Liver (tissue), 9 donors: Measurements from ENCODE around the gene HCN1. TPM values are rescaled to one million over a fixed set of nuclear protein-coding genes. Genes with fewer than 3 reads are reported as not detected.

Source experiments
- DNase-seq: peaks from one replicate; pipeline ENCODE4 v3.0.0-alpha.2; 2017; ENCODE audit warnings: low spot score
- H3K27ac ChIP-seq, 2 donors: one replicate each; pipeline ENCODE4 v1.7.0; 2013; ENCODE audit warnings: inconsistent platforms in 2 of 2, low read length in 2 of 2, control low read depth in 1 of 2, low read depth in 1 of 2, mild to moderate bottlenecking in 1 of 2
- H3K27me3 ChIP-seq, 4 donors: one replicate each; pipeline versions ENCODE4 v1.6.1 to v1.7.0; 2013; ENCODE audit warnings: low read length in 3 of 4, inconsistent platforms in 1 of 4, mild to moderate bottlenecking in 1 of 4, moderate library complexity in 1 of 4; ENCODE audit not compliant: control insufficient read depth in 4 of 4, insufficient read depth in 4 of 4
- H3K36me3 ChIP-seq, 4 donors: one replicate each; pipeline versions ENCODE4 v1.6.1 to v1.7.0; 2013; ENCODE audit warnings: low read length in 3 of 4, mild to moderate bottlenecking in 3 of 4, low read depth in 1 of 4, moderate library complexity in 1 of 4; ENCODE audit not compliant: control insufficient read depth in 4 of 4, insufficient read depth in 3 of 4
- H3K4me1 ChIP-seq, 4 donors: one replicate each; pipeline versions ENCODE4 v1.6.1 to v1.7.0; 2013; ENCODE audit warnings: low read length in 3 of 4, mild to moderate bottlenecking in 3 of 4, moderate library complexity in 1 of 4; ENCODE audit not compliant: control insufficient read depth in 4 of 4, insufficient read depth in 4 of 4
- H3K4me3 ChIP-seq, 3 donors: one replicate each; pipeline versions ENCODE4 v1.6.1 to v1.7.0; 2013; ENCODE audit warnings: low read length in 3 of 3, control low read depth in 1 of 3, low read depth in 1 of 3, mild to moderate bottlenecking in 1 of 3
- H3K9ac ChIP-seq, 2 donors: one replicate each; pipeline ENCODE4 v1.7.0; 2013; ENCODE audit warnings: low read length in 2 of 2, mild to moderate bottlenecking in 2 of 2, moderate library complexity in 2 of 2, control low read depth in 1 of 2, low read depth in 1 of 2
- H3K9me3 ChIP-seq, 4 donors: one replicate each; pipeline versions ENCODE4 v1.6.1 to v1.7.0; 2013; ENCODE audit warnings: low read length in 3 of 4; ENCODE audit not compliant: control insufficient read depth in 4 of 4
- CTCF ChIP-seq: fragments of 150-350 bp; IDR thresholded peaks from 2 replicates; pipeline ENCODE4 v1.5.1; 2017; ENCODE audit warnings: improper control_type of control experiment, low read depth, low read length; ENCODE audit not compliant: missing input control
- EGR1 ChIP-seq, 2 donors: IDR thresholded peaks; 2 replicates each; pipeline ENCODE4 v1.6.1; 2016 to 2018; ENCODE audit warnings: antibody characterized with exemption in 2 of 2, low read depth in 2 of 2
- FOXA1 ChIP-seq: IDR thresholded peaks from 2 replicates; pipeline ENCODE4 v1.6.1; 2016; ENCODE audit warnings: antibody characterized with exemption
- FOXA2 ChIP-seq: IDR thresholded peaks from 2 replicates; pipeline ENCODE4 v1.6.1; 2016; ENCODE audit warnings: antibody characterized with exemption
- GABPA ChIP-seq, 2 donors: IDR thresholded peaks in 1 of 2; conservative IDR thresholded peaks in 1 of 2; 2 replicates each; pipeline ENCODE4 v1.6.1; 2016; ENCODE audit warnings: antibody characterized with exemption in 2 of 2, mild to moderate bottlenecking in 1 of 2, moderate library complexity in 1 of 2
- HNF4A ChIP-seq, 2 donors: conservative IDR thresholded peaks; 2 replicates each; pipeline ENCODE4 v1.6.1; 2016; ENCODE audit warnings: antibody characterized with exemption in 2 of 2, mild to moderate bottlenecking in 2 of 2
- HNF4G ChIP-seq: IDR thresholded peaks from 2 replicates; pipeline ENCODE4 v1.6.1; 2016; ENCODE audit warnings: antibody characterized with exemption
- JUND ChIP-seq, 2 donors: IDR thresholded peaks; 2 replicates each; pipeline ENCODE4 v1.6.1; 2016; ENCODE audit warnings: antibody characterized with exemption in 2 of 2
- NR2F2 ChIP-seq: IDR thresholded peaks from 2 replicates; pipeline ENCODE4 v1.6.1; 2016; ENCODE audit warnings: antibody characterized with exemption
- RAD21 ChIP-seq, 2 donors: IDR thresholded peaks; 2 replicates each; pipeline ENCODE4 v1.6.1; 2016; ENCODE audit warnings: antibody characterized with exemption in 2 of 2, mild to moderate bottlenecking in 2 of 2
- RXRA ChIP-seq, 2 donors: IDR thresholded peaks; 2 replicates each; pipeline ENCODE4 v1.6.1; 2017 to 2018; ENCODE audit warnings: antibody characterized with exemption in 2 of 2, mild to moderate bottlenecking in 1 of 2
- SP1 ChIP-seq: IDR thresholded peaks from 2 replicates; pipeline ENCODE4 v1.6.1; 2018; ENCODE audit warnings: antibody characterized with exemption, mild to moderate bottlenecking
- TAF1 ChIP-seq: conservative IDR thresholded peaks from 2 replicates; pipeline ENCODE4 v1.6.1; 2016; ENCODE audit warnings: antibody characterized with exemption, mild to moderate bottlenecking
- YY1 ChIP-seq: IDR thresholded peaks from 2 replicates; pipeline ENCODE4 v1.6.1; 2016; ENCODE audit warnings: antibody characterized with exemption, mild to moderate bottlenecking
- WGBS: extraction: QIAGEN DNeasy Blood & Tissue Kit; methylation state at CpG from one replicate; pipeline ENCODE4 v1.1.7; 2013; 5-methylcytosine and 5-hydroxymethylcytosine counted together
- polyA plus RNA-seq, 2 donors: library from polyadenylated mRNA; stranded (reverse) in 1 of 2; unstranded in 1 of 2; fragments of 200-250 nt in 1 of 2; fragments of >200 nt in 1 of 2; fragmentation: Nextera tagmentation in 1 of 2; extraction: Ambion mirVana in 1 of 2; gene quantifications; one replicate each; pipeline versions ENCODE4 v1.2.1 to v1.2.3, GENCODE V29; 2013 to 2015
- total RNA-seq, 2 donors: library from RNA; depleted of rRNA; stranded (reverse); fragments of >200 nt; gene quantifications; one replicate each; pipeline ENCODE4 v1.2.3, GENCODE V29; 2014
- TF ChIP-seq, protein P1 (sequence below): IDR thresholded peaks from 2 replicates; pipeline ENCODE4 v1.6.1; 2016; ENCODE audit warnings: antibody characterized with exemption, mild to moderate bottlenecking
- TF ChIP-seq, protein P2 (sequence below): IDR thresholded peaks from 2 replicates; pipeline ENCODE4 v1.6.1; 2016; ENCODE audit warnings: antibody characterized with exemption
- TF ChIP-seq, protein P3 (sequence below): IDR thresholded peaks from 2 replicates; pipeline ENCODE4 v1.6.1; 2016; ENCODE audit warnings: antibody characterized with exemption
- TF ChIP-seq, protein P4 (sequence below): IDR thresholded peaks from 2 replicates; pipeline ENCODE4 v1.6.1; 2016; ENCODE audit warnings: antibody characterized with exemption
- donor health status: healthy.
- donor health status: healthy.
- donor health status: healthy.
- donor health status: healthy.
- donor health status: healthy.

HCN1 gene
- total and polyA plus RNA-seq, 4 donors, result under 0.01 TPM; not detected in 3

DNA sequence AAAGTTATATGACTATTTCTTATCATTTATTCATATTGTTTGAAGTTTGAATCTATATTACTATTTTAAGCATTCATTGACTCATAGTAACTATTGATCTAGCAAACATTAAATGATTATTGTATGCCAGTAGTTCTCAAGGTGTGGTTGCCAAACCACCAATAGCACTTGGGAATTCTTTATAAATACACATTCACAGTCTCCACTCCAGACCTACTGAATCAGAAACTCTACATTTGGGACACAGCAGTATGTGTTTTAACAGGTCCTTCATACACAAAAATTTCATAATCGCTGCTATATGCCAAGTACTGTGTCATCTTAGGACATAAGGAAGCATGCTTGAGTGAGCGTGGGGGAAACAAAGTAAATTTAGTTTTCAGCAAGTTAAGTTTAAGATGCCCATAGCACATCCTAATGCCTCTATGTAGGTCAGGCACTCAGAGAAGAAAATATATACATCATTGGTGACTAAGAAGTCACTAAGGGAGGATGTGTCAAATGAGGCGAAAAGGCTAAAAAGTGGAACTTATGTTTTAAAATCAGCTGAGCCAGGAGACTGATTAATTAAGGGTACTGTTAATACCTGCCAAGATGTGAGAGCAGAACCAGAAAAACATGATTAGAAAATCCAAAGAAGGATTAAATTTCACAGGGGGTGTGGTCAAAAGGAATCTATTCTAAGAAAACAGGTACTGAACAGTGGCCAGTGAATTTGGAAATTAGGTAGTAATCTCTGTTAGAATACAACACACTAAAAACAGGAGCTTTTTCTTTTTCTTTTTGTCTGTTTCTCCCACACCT, 340.8 kb downstream of the HCN1 start:
- TF ChIP-seq GABPA (IDR thresholded peaks at IDR 0.05 in 1 of 2, conservative IDR thresholded peaks at IDR 0.05 in 1 of 2) (no peak), TAF1 (no peak), EGR1 (IDR thresholded peaks at IDR 0.05; ENCODE audit: low read depth in 2 of 2) (no peak), CTCF (no peak), JUND (IDR thresholded peaks at IDR 0.05) (no peak), RAD21 (IDR thresholded peaks at IDR 0.05) (no peak), YY1 (no peak), FOXA1 (no peak), NR2F2 (no peak), HNF4A (conservative IDR thresholded peaks at IDR 0.05) (no peak), FOXA2 (no peak), HNF4G (no peak), RXRA (IDR thresholded peaks at IDR 0.05) (no peak), SP1 (no peak)
- TF ChIP-seq, protein P1, sequence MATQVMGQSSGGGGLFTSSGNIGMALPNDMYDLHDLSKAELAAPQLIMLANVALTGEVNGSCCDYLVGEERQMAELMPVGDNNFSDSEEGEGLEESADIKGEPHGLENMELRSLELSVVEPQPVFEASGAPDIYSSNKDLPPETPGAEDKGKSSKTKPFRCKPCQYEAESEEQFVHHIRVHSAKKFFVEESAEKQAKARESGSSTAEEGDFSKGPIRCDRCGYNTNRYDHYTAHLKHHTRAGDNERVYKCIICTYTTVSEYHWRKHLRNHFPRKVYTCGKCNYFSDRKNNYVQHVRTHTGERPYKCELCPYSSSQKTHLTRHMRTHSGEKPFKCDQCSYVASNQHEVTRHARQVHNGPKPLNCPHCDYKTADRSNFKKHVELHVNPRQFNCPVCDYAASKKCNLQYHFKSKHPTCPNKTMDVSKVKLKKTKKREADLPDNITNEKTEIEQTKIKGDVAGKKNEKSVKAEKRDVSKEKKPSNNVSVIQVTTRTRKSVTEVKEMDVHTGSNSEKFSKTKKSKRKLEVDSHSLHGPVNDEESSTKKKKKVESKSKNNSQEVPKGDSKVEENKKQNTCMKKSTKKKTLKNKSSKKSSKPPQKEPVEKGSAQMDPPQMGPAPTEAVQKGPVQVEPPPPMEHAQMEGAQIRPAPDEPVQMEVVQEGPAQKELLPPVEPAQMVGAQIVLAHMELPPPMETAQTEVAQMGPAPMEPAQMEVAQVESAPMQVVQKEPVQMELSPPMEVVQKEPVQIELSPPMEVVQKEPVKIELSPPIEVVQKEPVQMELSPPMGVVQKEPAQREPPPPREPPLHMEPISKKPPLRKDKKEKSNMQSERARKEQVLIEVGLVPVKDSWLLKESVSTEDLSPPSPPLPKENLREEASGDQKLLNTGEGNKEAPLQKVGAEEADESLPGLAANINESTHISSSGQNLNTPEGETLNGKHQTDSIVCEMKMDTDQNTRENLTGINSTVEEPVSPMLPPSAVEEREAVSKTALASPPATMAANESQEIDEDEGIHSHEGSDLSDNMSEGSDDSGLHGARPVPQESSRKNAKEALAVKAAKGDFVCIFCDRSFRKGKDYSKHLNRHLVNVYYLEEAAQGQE, result no peak
- TF ChIP-seq, protein P2, sequence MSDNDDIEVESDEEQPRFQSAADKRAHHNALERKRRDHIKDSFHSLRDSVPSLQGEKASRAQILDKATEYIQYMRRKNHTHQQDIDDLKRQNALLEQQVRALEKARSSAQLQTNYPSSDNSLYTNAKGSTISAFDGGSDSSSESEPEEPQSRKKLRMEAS, result no peak
- TF ChIP-seq, protein P3, sequence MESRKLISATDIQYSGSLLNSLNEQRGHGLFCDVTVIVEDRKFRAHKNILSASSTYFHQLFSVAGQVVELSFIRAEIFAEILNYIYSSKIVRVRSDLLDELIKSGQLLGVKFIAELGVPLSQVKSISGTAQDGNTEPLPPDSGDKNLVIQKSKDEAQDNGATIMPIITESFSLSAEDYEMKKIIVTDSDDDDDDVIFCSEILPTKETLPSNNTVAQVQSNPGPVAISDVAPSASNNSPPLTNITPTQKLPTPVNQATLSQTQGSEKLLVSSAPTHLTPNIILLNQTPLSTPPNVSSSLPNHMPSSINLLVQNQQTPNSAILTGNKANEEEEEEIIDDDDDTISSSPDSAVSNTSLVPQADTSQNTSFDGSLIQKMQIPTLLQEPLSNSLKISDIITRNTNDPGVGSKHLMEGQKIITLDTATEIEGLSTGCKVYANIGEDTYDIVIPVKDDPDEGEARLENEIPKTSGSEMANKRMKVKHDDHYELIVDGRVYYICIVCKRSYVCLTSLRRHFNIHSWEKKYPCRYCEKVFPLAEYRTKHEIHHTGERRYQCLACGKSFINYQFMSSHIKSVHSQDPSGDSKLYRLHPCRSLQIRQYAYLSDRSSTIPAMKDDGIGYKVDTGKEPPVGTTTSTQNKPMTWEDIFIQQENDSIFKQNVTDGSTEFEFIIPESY, result no peak
- TF ChIP-seq, protein P4, sequence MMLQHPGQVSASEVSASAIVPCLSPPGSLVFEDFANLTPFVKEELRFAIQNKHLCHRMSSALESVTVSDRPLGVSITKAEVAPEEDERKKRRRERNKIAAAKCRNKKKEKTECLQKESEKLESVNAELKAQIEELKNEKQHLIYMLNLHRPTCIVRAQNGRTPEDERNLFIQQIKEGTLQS, result no peak
- H3K9ac ChIP-seq, result no peak overlapping the region
- H3K27ac ChIP-seq, result no peak overlapping the region
- H3K9me3 ChIP-seq, result no peaks in the 10 kb centered on the region
- H3K27me3 ChIP-seq, result no peaks in the 10 kb centered on the region
- no peak overlapping the region for H3K4me3 ChIP-seq
- 93% methylated on average over 3 of the region's 3 CpGs for WGBS
- H3K4me1 ChIP-seq, result no peaks in the 10 kb centered on the region
- DNase-seq, result no peak
- no peaks in the 10 kb centered on the region for H3K36me3 ChIP-seq
